IPS-18a (cell line): ENCODE data around the gene ZNF652.

ENCODE experiments used
- H3K27ac ChIP-seq: one replicate; pipeline ENCODE4 v1.5.1; 2013; ENCODE audit warnings: low read length
- H3K27me3 ChIP-seq: one replicate; pipeline ENCODE4 v1.6.1; 2013; ENCODE audit warnings: mild to moderate bottlenecking, low read length; ENCODE audit not compliant: control insufficient read depth, insufficient read depth
- H3K36me3 ChIP-seq: one replicate; pipeline ENCODE4 v1.6.1; 2013; ENCODE audit warnings: low read depth, low read length; ENCODE audit not compliant: control insufficient read depth
- H3K4me1 ChIP-seq: one replicate; pipeline ENCODE4 v1.6.1; 2013; ENCODE audit warnings: low read depth, low read length; ENCODE audit not compliant: control insufficient read depth
- H3K4me3 ChIP-seq: one replicate; pipeline ENCODE4 v1.5.1; 2013; ENCODE audit warnings: low read length
- H3K9ac ChIP-seq: one replicate; pipeline ENCODE4 v1.6.1; 2013; ENCODE audit warnings: mild to moderate bottlenecking, low read length, moderate library complexity
- H3K9me3 ChIP-seq: one replicate; pipeline ENCODE4 v1.6.1; 2013; ENCODE audit warnings: low read depth, low read length; ENCODE audit not compliant: control insufficient read depth

Gene ZNF652

GRCh38 chr17:49252148-49252695, 109.8 kb downstream of the ZNF652 start:
- no peak overlapping the region for H3K4me3 ChIP-seq
- no peaks in the 10 kb centered on the region for H3K9me3 ChIP-seq
- H3K4me1 ChIP-seq, result no peaks in the 10 kb centered on the region
- no peak overlapping the region for H3K9ac ChIP-seq
- H3K27ac ChIP-seq, result no peak overlapping the region
- no peaks in the 10 kb centered on the region for H3K27me3 ChIP-seq
- H3K36me3 ChIP-seq, result no peaks in the 10 kb centered on the region

- no peak overlapping the region for H3K9ac ChIP-seq
- H3K36me3 ChIP-seq, result no peaks in the 10 kb centered on the region
- H3K27ac ChIP-seq, result no peak overlapping the region
- no peak overlapping the region for H3K4me3 ChIP-seq
- H3K9me3 ChIP-seq, result no peaks in the 10 kb centered on the region
- H3K4me1 ChIP-seq, result no peaks in the 10 kb centered on the region
- H3K27me3 ChIP-seq, result no peaks in the 10 kb centered on the region
Measured at GRCh38 chr17:49249890-49250522, 112.0 kb downstream of the ZNF652 start.

DNA sequence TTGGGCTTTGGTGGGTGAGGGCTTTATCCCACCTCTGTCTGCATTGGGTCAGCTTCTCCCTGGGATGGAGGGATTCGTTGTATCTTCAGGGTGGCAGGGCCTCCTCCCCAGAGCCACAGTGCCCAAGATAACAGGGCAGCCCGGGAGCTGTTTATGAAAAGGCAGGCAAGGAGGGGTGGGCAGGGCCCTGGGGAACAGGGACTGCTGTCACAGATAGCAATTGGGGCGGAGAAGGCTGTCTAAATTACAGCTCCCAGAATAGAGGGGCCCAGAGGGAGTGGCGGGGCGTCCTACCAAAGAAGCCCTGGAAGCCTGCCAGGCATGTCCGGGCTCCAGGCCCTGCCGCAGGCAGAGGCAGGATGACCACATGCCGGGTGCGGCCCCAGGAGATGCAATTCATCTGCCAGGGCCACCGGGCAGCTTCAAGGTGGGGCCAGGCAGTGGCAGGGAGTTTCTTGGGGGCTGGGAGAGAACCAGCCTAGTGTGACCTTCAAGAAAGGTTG, 112.7 kb downstream of the ZNF652 start:
- Histone ChIP-seq H3K36me3 (no peaks in the 10 kb centered on the region), H3K9ac (no peak overlapping the region), H3K4me1 (no peaks in the 10 kb centered on the region), H3K9me3 (no peaks in the 10 kb centered on the region), H3K27me3 (no peaks in the 10 kb centered on the region), H3K4me3 (no peak overlapping the region), H3K27ac (no peak overlapping the region)

DNA sequence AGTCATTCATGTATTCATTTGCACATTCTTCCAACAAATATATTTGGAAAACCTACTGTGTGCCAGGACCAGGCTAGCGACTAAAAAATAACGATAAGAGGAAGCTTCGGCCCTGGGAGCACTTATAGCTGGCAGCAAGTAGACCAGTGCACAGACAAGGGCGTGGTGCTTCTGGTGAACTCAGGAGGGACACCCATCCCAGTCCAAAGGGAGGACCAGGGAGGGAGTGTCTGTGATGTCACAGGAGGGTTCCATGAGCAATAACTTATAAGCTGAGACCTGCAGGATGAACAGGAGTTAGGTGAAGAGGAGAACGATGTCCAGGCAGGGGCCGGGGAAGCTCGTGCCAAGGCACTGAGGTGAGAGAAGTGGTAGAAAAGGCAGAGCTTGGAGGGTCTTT, 114.1 kb downstream of the ZNF652 start:
- no peaks in the 10 kb centered on the region for H3K36me3 ChIP-seq
- no peaks in the 10 kb centered on the region for H3K4me1 ChIP-seq
- H3K27me3 ChIP-seq, result no peaks in the 10 kb centered on the region
- no peak overlapping the region for H3K4me3 ChIP-seq
- H3K9me3 ChIP-seq, result no peaks in the 10 kb centered on the region
- H3K9ac ChIP-seq, result no peak overlapping the region
- no peak overlapping the region for H3K27ac ChIP-seq

DNA sequence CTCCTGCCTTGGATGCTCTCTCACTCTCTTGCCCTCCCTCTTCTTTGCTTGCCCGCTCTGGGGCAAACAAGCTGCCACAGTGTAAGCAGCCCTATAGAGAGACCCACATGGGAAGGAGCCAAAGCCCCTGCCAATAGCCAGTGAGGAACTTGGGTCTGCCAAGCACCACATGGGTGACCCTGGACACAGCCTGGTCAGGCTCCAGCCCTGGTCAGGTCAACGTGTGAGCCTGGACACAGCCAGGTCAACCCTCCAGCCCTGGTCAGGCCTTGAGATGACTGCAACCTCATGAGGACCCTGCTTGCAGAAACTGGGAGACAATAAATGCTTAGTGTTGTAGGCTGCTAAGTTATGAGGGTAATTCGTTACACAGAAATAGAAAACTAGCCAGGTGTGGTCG, 117.2 kb downstream of the ZNF652 start:
- no peak overlapping the region for H3K4me3 ChIP-seq
- H3K27me3 ChIP-seq, result no peaks in the 10 kb centered on the region
- no peak overlapping the region for H3K9ac ChIP-seq
- no peaks in the 10 kb centered on the region for H3K36me3 ChIP-seq
- H3K9me3 ChIP-seq, result no peaks in the 10 kb centered on the region
- H3K4me1 ChIP-seq, result no peaks in the 10 kb centered on the region
- no peak overlapping the region for H3K27ac ChIP-seq
